HepG2 (cell line): Measurements from ENCODE around the gene TUBA4B. TPM values are rescaled to one million over a fixed set of nuclear protein-coding genes. Genes with fewer than 3 reads are reported as not detected.

Experiments used
- CCDC6 ChIP-seq: sonication (generic); formaldehyde crosslinking; IDR thresholded peaks from 2 replicates; pipeline ENCODE4 v1.8.1; 2022; ENCODE audit warnings: mild to moderate bottlenecking, missing genetic modification reagents, moderate library complexity
- E2F2 ChIP-seq: sonication (generic); formaldehyde crosslinking; IDR thresholded peaks from 2 replicates; pipeline ENCODE4 v1.4.0; 2020; ENCODE audit warnings: missing genetic modification reagents, borderline replicate concordance
- GABPB1 ChIP-seq: IDR thresholded peaks from 2 replicates; pipeline ENCODE4 v1.6.1; 2016; ENCODE audit warnings: mild to moderate bottlenecking, missing genetic modification reagents, moderate library complexity, missing compliant biosample characterization
- GPN1 ChIP-seq: sonication (generic); formaldehyde crosslinking; IDR thresholded peaks from 2 replicates; pipeline ENCODE4 v1.5.1; 2020; ENCODE audit warnings: missing genetic modification reagents, borderline replicate concordance
- KLF12 ChIP-seq: sonication (generic); formaldehyde crosslinking; IDR thresholded peaks from 2 replicates; pipeline ENCODE4 v1.4.0; 2020; ENCODE audit warnings: missing genetic modification reagents, borderline replicate concordance
- NFYC ChIP-seq: IDR thresholded peaks from 2 replicates; pipeline ENCODE4 v1.6.1; 2016; ENCODE audit warnings: missing genetic modification reagents, missing compliant biosample characterization
- RFXAP ChIP-seq: sonication (generic); formaldehyde crosslinking; IDR thresholded peaks from 2 replicates; pipeline ENCODE4 v1.4.0; 2020; ENCODE audit warnings: missing genetic modification reagents, borderline replicate concordance
- RNF2 ChIP-seq: fragments of 450-650 bp; conservative IDR thresholded peaks from 2 replicates; pipeline ENCODE4 v1.6.1; 2016; ENCODE audit warnings: low read depth
- SOX5 ChIP-seq: IDR thresholded peaks from 2 replicates; pipeline ENCODE4 v1.6.1; 2016; ENCODE audit warnings: borderline replicate concordance
- SRSF9 ChIP-seq: fragments of 200-400 bp; formaldehyde crosslinking; IDR thresholded peaks from 2 replicates; pipeline ENCODE4 v1.6.1; 2018; ENCODE audit warnings: borderline replicate concordance, mild to moderate bottlenecking, low read depth, low read length; ENCODE audit not compliant: insufficient read depth, poor library complexity, severe bottlenecking
- TOE1 ChIP-seq: sonication (generic); formaldehyde crosslinking; IDR thresholded peaks from 2 replicates; pipeline ENCODE4 v1.4.0; 2020; ENCODE audit warnings: mild to moderate bottlenecking, missing genetic modification reagents
- ZBTB2 ChIP-seq: sonication (generic); formaldehyde crosslinking; IDR thresholded peaks from 2 replicates; pipeline ENCODE4 v1.8.0; 2022; ENCODE audit warnings: low read depth, missing genetic modification reagents
- ZBTB25 ChIP-seq: IDR thresholded peaks from 2 replicates; pipeline ENCODE4 v1.6.1; 2018; ENCODE audit warnings: missing genetic modification reagents
- ZBTB43 ChIP-seq: sonication (generic); formaldehyde crosslinking; conservative IDR thresholded peaks from 2 replicates; pipeline ENCODE4 v1.4.0; 2020; ENCODE audit warnings: missing genetic modification reagents
- ZBTB7B ChIP-seq: sonication (generic); formaldehyde crosslinking; IDR thresholded peaks from 2 replicates; pipeline ENCODE4 v1.4.0; 2020; ENCODE audit warnings: missing genetic modification reagents
- ZFP36L1 ChIP-seq: sonication (generic); formaldehyde crosslinking; IDR thresholded peaks from 2 replicates; pipeline ENCODE4 v1.8.0; 2022; ENCODE audit warnings: mild to moderate bottlenecking, missing genetic modification reagents, moderate library complexity
- ZNF17 ChIP-seq: sonication (generic); formaldehyde crosslinking; IDR thresholded peaks from 2 replicates; pipeline ENCODE4 v1.5.0; 2020; ENCODE audit warnings: mild to moderate bottlenecking, missing genetic modification reagents
- ZNF280B ChIP-seq: sonication (generic); formaldehyde crosslinking; IDR thresholded peaks from 2 replicates; pipeline ENCODE4 v1.5.0; 2020; ENCODE audit warnings: missing genetic modification reagents, mild to moderate bottlenecking, borderline replicate concordance
- ZNF564 ChIP-seq: sonication (generic); formaldehyde crosslinking; IDR thresholded peaks from 2 replicates; pipeline ENCODE4 v1.8.1; 2023; ENCODE audit warnings: mild to moderate bottlenecking, missing genetic modification reagents
- ZNF644 ChIP-seq: IDR thresholded peaks from 2 replicates; pipeline ENCODE4 v1.6.1; 2016; ENCODE audit warnings: low read depth
- ZNF784 ChIP-seq: sonication (generic); formaldehyde crosslinking; IDR thresholded peaks from 2 replicates; pipeline ENCODE4 v1.5.1; 2020; ENCODE audit warnings: missing genetic modification reagents, mild to moderate bottlenecking, borderline replicate concordance
- ZSCAN29 ChIP-seq: sonication (generic); formaldehyde crosslinking; conservative IDR thresholded peaks from 2 replicates; pipeline ENCODE4 v1.4.0; 2020; ENCODE audit warnings: mild to moderate bottlenecking, missing genetic modification reagents
- polyA plus RNA-seq, 8 experiments: library from polyadenylated mRNA; depleted of rRNA in 3 of 8; stranded (reverse) in 7 of 8; unstranded in 1 of 8; fragments of >200 nt; fragmentation: Illumina TruSeq in 4 of 8; extraction: Trizol in 4 of 8; gene quantifications; 2 replicates each; pipeline versions ENCODE4 v1.2.1 to v1.2.3, GENCODE V29; 2011 to 2016; ENCODE audit warnings: low read depth in 4 of 8, missing spikeins in 1 of 8, mixed read lengths in 1 of 8; ENCODE audit not compliant: insufficient read depth in 1 of 8
- total RNA-seq, 5 experiments: library from RNA; depleted of rRNA; stranded (reverse); fragments of >200 nt; fragmentation: Illumina TruSeq; extraction: Trizol; gene quantifications; 2 replicates each; pipeline ENCODE4 v1.2.3, GENCODE V29; 2016; ENCODE audit warnings: low read depth in 1 of 5

The TUBA4B gene
- total and polyA plus RNA-seq, 2 of the 13 experiments (the other 11 are each of a cell fraction or from before 2014, with no cell fraction given) = 0.18 to 0.22 TPM

GRCh38 chr2:219229305-219230058 is 23.6 kb upstream of the TUBA4B start, which contains the start of the genes ANKZF1 and ATG9A (continued):
- TF ChIP-seq ZBTB43 = peak; percentile 73
- TF ChIP-seq KLF12 = no peak; the same call in 1 of the 2 replicates
- TF ChIP-seq ZBTB25 (CRISPR knock-in tag) = peak; percentile 68
- TF ChIP-seq TOE1 = no peak
- TF ChIP-seq ZNF784 = peak; percentile 96; the same call in 1 of the 2 replicates
- no peak for TF ChIP-seq ZNF17 (CRISPR knock-in tag)
- no peak for TF ChIP-seq ZBTB2
- peak; percentile 100 for TF ChIP-seq NFYC (CRISPR knock-in tag)
- TF ChIP-seq GABPB1 = peak; percentile 81
- TF ChIP-seq E2F2 (CRISPR knock-in tag) = no peak
- TF ChIP-seq SRSF9 = no peak
- TF ChIP-seq CCDC6 (CRISPR knock-in tag) = peak; percentile 18
- peak; percentile 90; the same call in 1 of the 2 replicates for TF ChIP-seq ZNF280B (CRISPR knock-in tag)
- TF ChIP-seq ZSCAN29 (CRISPR knock-in tag) = no peak; the same call in 1 of the 2 replicates
- TF ChIP-seq SOX5 = peak; percentile 53
- no peak for TF ChIP-seq ZNF644 (CRISPR knock-in tag)
- TF ChIP-seq RFXAP (CRISPR knock-in tag) = peak; percentile 66
- peak; percentile 53; the same call in 1 of the 2 replicates for TF ChIP-seq ZNF564 (CRISPR knock-in tag)
- TF ChIP-seq ZBTB7B (CRISPR knock-in tag) = peak; percentile 61; the same call in 1 of the 2 replicates
- TF ChIP-seq RNF2 = peak; percentile 65
- peak; percentile 41; the same call in 1 of the 2 replicates for TF ChIP-seq ZFP36L1 (CRISPR knock-in tag)
- no peak for TF ChIP-seq GPN1 (CRISPR knock-in tag)
